Posterior vena cava (tissue), 2 donors: ENCODE measurements around the gene UBE2D1. TPM values are rescaled to one million over a fixed set of nuclear protein-coding genes. Genes with fewer than 3 reads are reported as not detected.

Experiments
- DNase-seq: peaks from one replicate; pipeline ENCODE4 v3.0.0-alpha.2; 2020; ENCODE audit warnings: low spot score
- intact Hi-C, 2 donors: fragments of 100-400 bp; cut with DNase I; formaldehyde crosslinking; loops; one replicate each; pipeline versions ENCODE4 v1.14.1 to v1.14.2; 2022 to 2023
- long read RNA-seq, 2 donors: library from polyadenylated mRNA; unstranded; transcript quantifications; one replicate each; pipeline ENCODE4 v2.0.0, GENCODE V29; 2020 to 2021
- total RNA-seq, 2 donors: library from RNA; stranded (reverse); fragmentation: NEBNext Ultra II Directional; extraction: Animal tissue kit (Norgen Biotek cat#: 25700); gene quantifications; one replicate each; pipeline ENCODE4 v1.2.1, GENCODE V29; 2021
- donor health status: DM: yes; HTN: yes; CAD: no.
- donor health status: DM: yes; HTN: yes; CAD: no.

The UBE2D1 gene
- 10 to 100 TPM; 13.0 to 21.3 TPM for total RNA-seq
- long read RNA-seq, donor 1, transcript UBE2D1-201 (7 exons, 2,659 nt) = major isoform, 11 of 15 reads
- long read RNA-seq, donor 1, partial matches to known transcripts = 0 of 15 reads
- long read RNA-seq, donor 1, other reads (novel, unspliced or antisense) = 3 of 15 reads
- long read RNA-seq, donor 2, transcript UBE2D1-201 (7 exons, 2,659 nt) = major isoform, 37 of 41 reads
- long read RNA-seq, donor 2, partial matches to known transcripts = 1 of 41 reads
- long read RNA-seq, donor 2, other reads (novel, unspliced or antisense) = 0 of 41 reads

DNA sequence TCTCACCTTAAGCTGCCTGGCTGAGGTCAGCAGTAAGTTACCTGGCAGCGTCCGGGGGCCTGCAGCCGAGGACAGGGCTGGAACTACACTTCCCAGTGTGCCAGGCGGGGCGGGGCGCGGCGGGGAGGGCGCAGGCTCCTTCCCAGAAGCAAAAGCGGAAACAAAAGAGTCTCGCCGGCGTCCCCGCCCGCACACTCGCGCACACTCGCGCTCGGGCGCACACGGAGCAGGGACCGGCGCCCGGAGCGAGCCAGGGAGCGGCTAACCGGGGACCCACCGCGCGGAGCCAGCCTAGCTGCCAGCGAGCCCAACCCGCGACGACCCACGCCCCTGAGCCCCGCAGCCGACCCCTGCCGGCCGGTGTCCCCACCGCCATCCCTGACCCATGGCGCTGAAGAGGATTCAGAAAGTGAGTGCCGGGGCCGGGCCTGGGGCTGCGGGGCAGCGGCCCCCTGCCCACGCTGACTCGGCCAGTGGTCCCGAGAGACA is at the start of gene UBE2D1:
TSS of gene UBE2D1 (plus strand) at position 190 of the 489 bp plus-strand sequence. CDS start at position 386, 196 bp downstream.
- intact Hi-C loops = no loop called here
- DNase-seq = peak; percentile 97

DNA sequence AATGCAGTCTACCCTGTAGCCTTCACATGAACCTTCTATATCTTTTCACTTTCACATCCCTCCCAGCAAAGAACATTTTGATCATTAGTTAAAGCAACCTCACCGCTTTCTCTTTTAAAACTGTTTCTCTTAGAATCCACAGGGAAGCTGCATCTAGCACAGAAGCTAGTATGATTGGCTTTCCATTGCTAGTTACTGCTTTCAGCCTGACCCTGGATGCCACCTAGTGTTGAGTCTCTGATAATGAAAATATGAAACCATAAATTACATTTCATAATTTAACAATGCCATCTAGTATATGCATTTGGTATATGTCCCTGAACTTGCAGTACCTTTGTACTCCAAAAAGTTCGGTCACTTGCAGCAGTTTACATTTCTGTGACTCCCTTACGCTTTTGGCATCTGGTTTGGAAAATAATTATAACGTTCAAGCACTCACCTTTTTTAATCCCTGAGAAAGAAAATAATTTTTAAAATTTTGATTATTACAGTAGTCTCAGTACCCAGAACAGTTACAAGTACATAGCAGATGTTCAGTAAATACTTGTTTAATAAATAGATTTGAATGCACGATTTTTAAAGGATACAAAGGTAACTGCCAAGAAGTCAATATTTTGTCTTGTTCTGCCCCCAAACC is 43.1 kb upstream of the UBE2D1 start:
- no peak for DNase-seq
- intact Hi-C loops = loop anchor here (5.0 kb wide), 2 partner anchors 109 to 114 kb away; no protein-coding TSS in a partner anchor

- intact Hi-C loops = loop anchor here (5.0 kb wide), 2 partner anchors 112 to 117 kb away; no protein-coding TSS in a partner anchor
Measured at GRCh38 chr10:58293989-58294388, 40.8 kb upstream of the UBE2D1 start.

DNA sequence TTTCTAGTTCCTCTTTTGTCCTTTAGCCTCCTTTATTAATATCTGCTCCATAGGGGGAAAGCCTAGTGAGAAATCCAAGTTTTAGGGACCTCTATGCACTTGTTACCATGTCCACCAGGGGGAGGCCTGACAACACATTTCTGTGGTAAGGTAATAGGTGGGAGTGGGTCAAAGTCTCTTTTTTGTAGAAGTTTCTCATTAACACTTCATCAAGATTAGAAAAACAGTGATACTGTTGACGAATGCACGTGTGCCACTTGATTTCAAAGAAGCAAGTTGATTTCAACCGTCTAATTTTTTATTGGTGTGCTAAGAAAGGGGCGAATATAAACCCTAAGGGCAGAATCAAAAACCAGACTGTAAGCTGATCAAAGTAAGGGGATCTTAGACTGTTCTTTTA is 35.2 kb upstream of the UBE2D1 start:
- intact Hi-C loops = no loop called here
- no peak for DNase-seq

More at GRCh38 chr10:58293989-58294388, 40.8 kb upstream of the UBE2D1 start:
- DNase-seq = no peak

DNA sequence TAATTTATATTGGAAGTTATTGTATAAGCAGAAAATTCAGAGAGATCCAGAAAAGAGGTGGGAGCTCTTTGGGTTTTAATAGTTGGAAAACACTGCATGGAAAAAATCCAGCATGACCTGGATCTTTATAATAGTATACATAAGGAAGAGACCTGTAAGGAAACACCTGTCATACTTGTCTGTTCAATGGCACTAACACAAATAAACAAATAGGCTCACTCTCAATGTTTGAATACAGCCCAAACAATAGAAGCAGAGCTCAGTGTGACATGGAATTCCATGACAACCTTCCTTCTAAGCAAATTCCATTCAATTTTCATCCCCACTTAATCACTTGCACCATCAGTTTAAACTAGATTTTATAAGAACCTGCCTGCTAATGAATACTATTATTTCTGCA is 34.1 kb upstream of the UBE2D1 start:
- intact Hi-C loops = no loop called here
- no peak for DNase-seq

- no peak for DNase-seq
- intact Hi-C loops = no loop called here
Measured at GRCh38 chr10:58302254-58302653, 32.6 kb upstream of the UBE2D1 start.

- intact Hi-C loops = no loop called here
- DNase-seq = no peak
Measured at GRCh38 chr10:58304099-58304633, 30.6 kb upstream of the UBE2D1 start.

DNA sequence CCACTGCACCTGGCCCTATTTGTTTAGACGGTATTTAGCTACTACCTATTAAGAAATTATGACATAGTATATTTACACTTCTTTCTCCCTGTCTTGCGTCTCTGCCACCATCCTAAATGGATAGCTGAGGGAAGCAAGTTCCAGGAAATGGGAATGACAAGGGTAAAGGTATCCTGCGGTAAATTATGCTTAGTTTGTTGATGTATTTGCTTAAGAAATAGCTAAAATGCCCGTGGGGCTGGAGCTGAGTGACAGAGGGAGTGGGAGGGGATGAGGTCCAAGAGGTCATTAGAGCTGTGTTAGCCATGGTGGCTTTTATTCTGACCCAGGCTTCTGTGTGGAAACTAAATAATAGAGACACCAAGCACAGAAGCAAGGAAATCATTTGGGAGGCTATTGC is 29.0 kb upstream of the UBE2D1 start:
- intact Hi-C loops = no loop called here
- DNase-seq = no peak

DNA sequence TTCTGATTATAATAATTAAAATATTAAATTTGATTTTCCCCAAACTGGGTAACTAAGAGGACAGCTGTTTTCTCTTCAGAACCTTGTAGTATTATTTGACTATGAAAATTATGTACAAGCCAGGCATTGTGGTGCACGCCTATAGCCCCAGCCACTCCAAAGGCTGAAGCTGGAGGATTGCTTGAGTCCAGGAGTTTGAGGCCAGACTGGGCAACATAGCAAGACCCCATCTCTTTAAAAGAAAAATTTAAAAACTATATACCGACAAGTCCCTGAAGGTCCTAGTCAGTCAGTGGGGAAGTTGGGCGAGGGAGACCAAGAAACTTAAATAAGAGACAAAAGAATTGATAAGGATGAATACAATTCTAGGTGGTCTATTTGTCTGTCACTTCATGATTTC is 27.1 kb upstream of the UBE2D1 start:
- intact Hi-C loops = no loop called here
- DNase-seq = no peak

DNA sequence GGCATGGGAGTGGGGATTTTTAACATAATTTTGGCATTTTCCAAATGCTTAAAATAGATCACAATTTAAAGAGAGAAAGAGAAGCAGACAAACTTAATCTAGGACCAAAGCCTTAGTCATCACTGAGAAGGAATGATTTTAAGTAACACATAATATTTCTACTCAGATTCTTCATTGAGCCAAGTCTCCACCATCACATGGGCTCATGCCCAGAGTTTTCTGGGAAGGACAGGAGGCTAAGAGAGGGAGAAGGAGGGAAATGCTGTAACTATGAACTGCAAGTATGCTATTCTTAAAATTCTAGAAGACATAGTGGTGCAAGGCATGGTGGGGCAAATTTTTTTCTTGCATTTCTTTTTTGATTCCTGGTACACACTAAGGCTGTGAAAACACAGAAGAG is 23.8 kb upstream of the UBE2D1 start:
- intact Hi-C loops = no loop called here
- no peak for DNase-seq

DNA sequence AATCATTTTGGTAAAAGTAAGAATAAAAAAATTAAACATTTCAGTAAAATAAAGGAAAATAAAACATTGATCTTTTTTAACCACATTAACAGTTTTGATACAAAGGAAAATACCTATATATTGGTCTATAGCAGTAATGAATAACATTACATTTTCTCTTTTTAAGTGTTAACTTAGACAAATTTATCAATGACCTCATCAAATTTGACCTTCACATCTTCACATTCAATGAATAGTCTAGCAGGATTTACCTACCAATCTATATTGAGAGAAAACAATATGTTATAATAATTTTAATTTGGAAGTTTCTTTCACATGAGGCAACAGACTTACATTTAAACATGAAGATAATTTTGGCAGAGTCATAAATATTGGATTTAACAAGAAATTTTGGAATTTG is 17.9 kb upstream of the UBE2D1 start:
- no peak for DNase-seq
- intact Hi-C loops = no loop called here

DNA sequence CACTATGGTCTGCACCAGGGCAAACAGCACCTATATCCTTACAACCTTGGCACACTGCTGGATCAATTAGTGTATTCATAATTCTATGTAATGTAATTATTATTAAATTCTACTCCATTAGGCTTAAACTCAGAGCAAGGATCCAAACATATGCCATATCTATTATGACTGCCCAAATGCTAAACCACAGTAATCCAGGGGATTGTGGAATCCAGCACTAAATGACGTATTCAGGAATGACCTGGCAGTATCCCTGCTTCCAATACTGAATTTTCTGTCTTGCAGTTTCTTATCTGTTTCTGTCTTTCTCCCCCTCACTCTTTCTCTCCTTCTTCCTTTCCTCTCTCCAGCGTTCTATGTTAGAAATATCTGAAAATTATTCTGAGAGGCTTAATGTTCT is 16.5 kb upstream of the UBE2D1 start:
- intact Hi-C loops = no loop called here
- no peak for DNase-seq

GRCh38 chr10:58319599-58319998 is 15.2 kb upstream of the UBE2D1 start:
- DNase-seq = no peak
- intact Hi-C loops = no loop called here

DNA sequence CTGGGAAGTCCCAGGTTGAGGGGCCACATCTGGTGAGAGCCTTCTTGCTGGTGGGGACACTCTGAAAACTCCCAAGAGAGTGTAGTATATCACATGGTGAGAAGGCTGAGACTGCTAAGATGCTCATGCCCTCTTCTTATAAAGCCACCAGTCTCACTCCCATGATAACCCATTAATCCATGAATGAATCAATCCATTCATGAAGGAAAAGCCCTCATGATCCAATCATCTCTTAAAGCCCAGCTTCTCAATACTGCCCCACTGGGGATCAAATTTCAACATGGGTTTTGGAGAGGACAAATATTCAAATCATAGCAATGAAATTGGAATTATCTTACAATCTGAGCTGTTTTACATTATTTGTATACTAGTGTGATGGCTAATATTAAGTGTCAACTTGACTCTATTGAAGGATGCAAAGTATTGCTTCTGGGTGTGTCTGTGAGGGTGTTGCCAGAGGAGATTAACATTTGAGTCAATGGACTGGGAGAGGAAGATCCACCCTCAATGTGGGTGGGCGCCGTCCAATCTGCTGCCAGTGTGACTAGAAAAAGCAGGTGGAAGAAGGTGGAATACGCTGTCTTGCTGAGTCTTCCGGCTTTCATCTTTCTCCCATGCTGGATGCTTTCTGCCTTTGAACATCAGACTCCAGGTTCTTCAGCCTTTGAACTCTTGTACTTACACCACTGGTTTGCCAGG is 14.3 kb upstream of the UBE2D1 start:
- intact Hi-C loops = no loop called here
- no peak for DNase-seq

DNA sequence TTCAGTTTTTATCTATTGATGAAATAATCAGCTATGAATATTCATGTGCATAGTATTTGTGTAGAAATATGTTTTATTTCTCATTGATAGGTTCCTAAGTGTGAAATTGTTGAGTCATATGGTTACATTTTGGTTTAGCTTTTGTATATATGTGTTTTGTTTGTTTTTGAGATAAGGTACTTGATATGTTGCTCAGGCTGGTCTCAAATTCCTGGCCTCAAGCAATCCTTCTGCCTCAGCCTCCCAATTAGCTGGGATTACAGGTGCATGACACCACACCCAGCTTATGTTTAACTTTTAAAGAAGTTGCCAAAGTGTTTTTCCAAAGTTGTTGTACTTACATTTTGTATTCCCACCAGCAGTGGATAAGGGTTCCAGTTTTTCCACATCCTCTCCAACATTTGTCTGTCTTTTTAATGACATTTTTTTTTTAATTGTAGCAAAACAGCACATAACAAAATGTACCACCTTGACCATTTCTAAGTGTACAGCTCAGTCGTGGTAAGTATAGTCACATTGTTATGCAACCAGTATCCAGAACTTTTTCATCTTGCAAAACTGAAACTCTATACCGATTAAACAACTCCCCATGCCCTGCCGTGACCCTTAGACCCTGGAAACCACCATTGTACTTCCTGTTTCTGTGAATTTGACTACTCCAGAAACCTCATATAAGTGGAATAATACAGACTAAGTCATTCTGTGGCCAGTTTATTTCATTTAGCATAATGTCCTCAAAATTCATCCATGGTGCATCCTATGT is 12.6 kb upstream of the UBE2D1 start:
- DNase-seq = no peak
- intact Hi-C loops = no loop called here

GRCh38 chr10:58322835-58323209 is 12.0 kb upstream of the UBE2D1 start:
- intact Hi-C loops = no loop called here
- DNase-seq = no peak

GRCh38 chr10:58326967-58327381 is 7.8 kb upstream of the UBE2D1 start:
- intact Hi-C loops = no loop called here
- DNase-seq = peak; percentile 89

DNA sequence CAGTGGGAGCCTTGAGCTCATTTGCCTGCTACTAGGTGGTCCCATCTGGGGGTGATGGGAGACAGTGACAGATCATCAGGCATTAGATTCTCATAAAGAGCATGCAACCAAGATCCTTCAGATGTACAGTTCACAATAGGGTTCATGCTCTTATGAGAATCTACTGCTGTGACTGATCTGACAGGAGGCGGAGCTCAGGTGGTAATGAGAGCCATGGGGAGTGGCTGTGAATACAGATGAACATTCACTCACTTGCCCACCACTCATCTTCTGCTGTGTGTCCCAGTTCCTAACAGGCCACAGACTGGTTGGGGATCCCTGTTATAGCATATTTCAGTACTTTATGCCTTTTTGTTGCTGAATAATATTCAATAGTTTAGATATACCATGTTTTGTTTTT is 6.6 kb upstream of the UBE2D1 start:
- DNase-seq = no peak
- intact Hi-C loops = no loop called here

- intact Hi-C loops = no loop called here
- DNase-seq = no peak
Measured at GRCh38 chr10:58330431-58330830, 4.4 kb upstream of the UBE2D1 start.
